OCI-LY1 (cell line): Measurements from ENCODE around the gene C17orf58.

Experiments used
- EZH2 ChIP-seq: fragments of 200-600 bp; sonication (generic), shearing (Covaris generic); IDR thresholded peaks from 2 replicates; pipeline ENCODE4 v1.8.0; 2017; ENCODE audit warnings: borderline replicate concordance, mixed run types, mild to moderate bottlenecking, antibody characterized with exemption, low read length, moderate library complexity, mixed read lengths
- TF ChIP-seq, protein P1 (sequence below): fragments of 200-600 bp; sonication (generic), shearing (Covaris generic); IDR thresholded peaks from 2 replicates; pipeline ENCODE4 v1.5.1; 2017; ENCODE audit warnings: mild to moderate bottlenecking, antibody characterized with exemption, low read length, moderate library complexity, mixed read lengths

GRCh38 chr17:67980456-67980855 lies 15.8 kb downstream of the C17orf58 start:
- TF ChIP-seq, protein P1, sequence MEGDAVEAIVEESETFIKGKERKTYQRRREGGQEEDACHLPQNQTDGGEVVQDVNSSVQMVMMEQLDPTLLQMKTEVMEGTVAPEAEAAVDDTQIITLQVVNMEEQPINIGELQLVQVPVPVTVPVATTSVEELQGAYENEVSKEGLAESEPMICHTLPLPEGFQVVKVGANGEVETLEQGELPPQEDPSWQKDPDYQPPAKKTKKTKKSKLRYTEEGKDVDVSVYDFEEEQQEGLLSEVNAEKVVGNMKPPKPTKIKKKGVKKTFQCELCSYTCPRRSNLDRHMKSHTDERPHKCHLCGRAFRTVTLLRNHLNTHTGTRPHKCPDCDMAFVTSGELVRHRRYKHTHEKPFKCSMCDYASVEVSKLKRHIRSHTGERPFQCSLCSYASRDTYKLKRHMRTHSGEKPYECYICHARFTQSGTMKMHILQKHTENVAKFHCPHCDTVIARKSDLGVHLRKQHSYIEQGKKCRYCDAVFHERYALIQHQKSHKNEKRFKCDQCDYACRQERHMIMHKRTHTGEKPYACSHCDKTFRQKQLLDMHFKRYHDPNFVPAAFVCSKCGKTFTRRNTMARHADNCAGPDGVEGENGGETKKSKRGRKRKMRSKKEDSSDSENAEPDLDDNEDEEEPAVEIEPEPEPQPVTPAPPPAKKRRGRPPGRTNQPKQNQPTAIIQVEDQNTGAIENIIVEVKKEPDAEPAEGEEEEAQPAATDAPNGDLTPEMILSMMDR = no peak
- no peak for TF ChIP-seq EZH2
